SHP77 treated with DMSO at 0.1 percent for 48 hours (cell line): Measurements from ENCODE around the gene OR4A5.
"Not testable (repeated sequence)": the region's sequence is repeated elsewhere in the genome, so short reads cannot be mapped to it uniquely, and the experiment has no call there.

ENCODE experiments used
- DNase-seq: peaks from one replicate; lab custom pipeline; 2025; lab: John Stamatoyannopoulos, UW

OR4A5 gene

GRCh38 chr11:54706532-54706931, at the start of gene OR4A5:
OR4A5 (plus strand) TSS chr11:54706832; CDS start chr11:54706885, 53 bp downstream.
- not testable (repeated sequence) for DNase-seq

GRCh38 chr11:54720094-54720493, 13.5 kb downstream of the OR4A5 start:
- not testable (repeated sequence) for DNase-seq
